Activated CD8-positive, alpha-beta memory T cell treated with anti-CD3 and anti-CD28 coated beads, Interleukin-2, amount 50 U/mL, for 1 hour (primary cell): ENCODE data around the gene CDX2.
"Not testable (repeated sequence)": the region's sequence is repeated elsewhere in the genome, so short reads cannot be mapped to it uniquely, and the experiment has no call there.

Experiments used
- DNase-seq: peaks from one replicate; pipeline ENCODE4 v3.0.0-alpha.2; 2020; ENCODE audit errors: extremely low read depth

Gene CDX2

GRCh38 chr13:27969082-27969865 lies at the start of gene CDX2:
CDX2 (minus strand) TSS chr13:27969315; CDS start chr13:27969006, 309 bp downstream.
- no peak for DNase-seq

- no peak for DNase-seq
Observed at GRCh38 chr13:28014301-28014700, 45.2 kb upstream of the CDX2 start.

GRCh38 chr13:28013482-28013881 lies 44.4 kb upstream of the CDX2 start:
- no peak for DNase-seq

- DNase-seq: no peak
Observed at GRCh38 chr13:28012896-28013295, 43.8 kb upstream of the CDX2 start.

- no peak for DNase-seq
Observed at GRCh38 chr13:28012383-28012782, 43.3 kb upstream of the CDX2 start.

GRCh38 chr13:28010046-28010445 lies 40.9 kb upstream of the CDX2 start:
- DNase-seq: no peak

- DNase-seq: not testable (repeated sequence)
Observed at GRCh38 chr13:28005016-28005415, 35.9 kb upstream of the CDX2 start.

- no peak for DNase-seq
Observed at GRCh38 chr13:28002886-28003698, 34.0 kb upstream of the CDX2 start.

- DNase-seq: no peak
Observed at GRCh38 chr13:28001837-28002473, 32.8 kb upstream of the CDX2 start.

- DNase-seq: no peak
Observed at GRCh38 chr13:28001049-28001448, 31.9 kb upstream of the CDX2 start.

- no peak for DNase-seq
Observed at GRCh38 chr13:28000567-28000966, 31.5 kb upstream of the CDX2 start.

- DNase-seq: no peak
Observed at GRCh38 chr13:27997904-27998522, 28.9 kb upstream of the CDX2 start.

- DNase-seq: no peak
Observed at GRCh38 chr13:27991881-27992280, 22.8 kb upstream of the CDX2 start.

GRCh38 chr13:27988520-27988919 lies 19.4 kb upstream of the CDX2 start, which contains the start of gene URAD:
URAD (minus strand) TSS chr13:27988693; CDS start chr13:27988637, 56 bp downstream.
- no peak for DNase-seq

GRCh38 chr13:27985600-27985999 lies 16.5 kb upstream of the CDX2 start:
- DNase-seq: no peak

GRCh38 chr13:27982361-27982760 lies 13.2 kb upstream of the CDX2 start:
- DNase-seq: no peak

GRCh38 chr13:27981006-27981708 lies 12.0 kb upstream of the CDX2 start:
- DNase-seq: no peak

GRCh38 chr13:27980280-27980998 lies 11.3 kb upstream of the CDX2 start:
- no peak for DNase-seq

GRCh38 chr13:27979765-27980279 lies 10.7 kb upstream of the CDX2 start:
- DNase-seq: no peak

GRCh38 chr13:27979001-27979643 lies 10.0 kb upstream of the CDX2 start:
- no peak for DNase-seq
